ENCODE measurements around the gene NDUFS8. TPM values are rescaled to one million over a fixed set of nuclear protein-coding genes. Genes with fewer than 3 reads are reported as not detected.

The NDUFS8 gene
- 119 and 157 TPM in 2 replicates for polyA plus RNA-seq

GRCh38 chr11:68030318-68031143 lies at the start of gene NDUFS8:
NDUFS8 (plus strand) TSS chr11:68030681; CDS start chr11:68032152, 1,471 bp downstream.

GRCh38 chr11:68003846-68004550 lies 26.5 kb upstream of the NDUFS8 start, which contains the start of gene UNC93B1:
UNC93B1 (minus strand) TSS chr11:68004097; CDS start chr11:68004043, 54 bp downstream.

DNA sequence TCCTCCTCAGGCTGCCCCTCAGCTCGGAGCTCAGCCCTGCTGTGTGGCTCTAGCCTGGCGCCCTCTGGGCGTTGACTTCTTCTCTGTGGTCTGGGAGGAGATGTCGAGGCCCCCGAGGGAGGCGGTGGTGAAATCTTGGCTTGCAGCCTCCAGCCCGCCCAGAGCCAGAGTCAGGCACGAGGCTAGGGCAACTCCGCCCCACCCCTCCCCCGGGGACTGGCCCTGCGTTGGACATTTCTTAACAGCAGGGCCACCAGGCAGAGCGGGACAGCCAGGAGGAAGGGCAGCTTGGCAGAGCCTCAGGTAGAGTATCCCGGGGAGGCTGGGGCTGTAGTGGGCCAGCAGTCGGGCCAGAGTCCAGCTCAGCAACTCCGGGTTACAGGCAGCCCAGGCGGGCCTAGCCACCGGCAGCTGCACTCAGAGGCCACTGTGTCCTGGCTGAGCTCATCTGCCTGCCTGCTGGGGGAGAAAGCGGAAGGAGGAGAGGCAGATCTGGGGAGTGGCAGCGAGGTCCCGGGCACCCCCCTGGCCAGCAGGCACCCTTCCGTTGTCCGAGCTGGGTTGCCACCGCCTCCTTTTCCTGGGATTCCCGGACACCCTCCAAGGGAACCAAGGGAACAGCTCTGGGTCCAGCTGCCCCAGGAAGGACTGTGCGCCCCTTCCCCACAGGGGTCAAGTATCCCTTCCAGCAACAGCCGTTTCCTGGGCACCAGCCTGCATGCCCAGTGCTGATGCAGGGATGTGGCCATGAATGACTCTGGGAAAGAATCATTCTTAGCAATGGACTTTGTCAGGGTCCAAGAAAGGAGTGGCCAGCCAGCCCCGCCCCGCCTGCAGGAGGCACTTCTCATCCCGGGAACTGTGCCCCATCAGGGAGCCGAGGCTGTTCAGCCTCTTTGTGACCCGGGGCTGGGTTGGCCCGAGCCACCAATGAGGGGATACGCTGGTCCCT lies 20.1 kb upstream of the NDUFS8 start, which contains the start of gene ALDH3B1:
Gene ALDH3B1 (plus strand): TSS at position 238 of the 952 bp plus-strand sequence. CDS start 4,971 bp downstream, outside the sequence.

GRCh38 chr11:68038718-68039525 lies 8.4 kb downstream of the NDUFS8 start, which contains the start of gene TCIRG1:
TCIRG1 (plus strand) TSS chr11:68039025; CDS start chr11:68041272, 2,247 bp downstream.

Other genes with a start within 250 kb of the NDUFS8 start
- gene UNC93B1, start 26.6 kb upstream of the NDUFS8 start, polyA plus RNA-seq, result not detected in 2 replicates
- gene ALDH3B1, start 20.4 kb upstream of the NDUFS8 start, polyA plus RNA-seq, result 0.11 TPM in 1 of 2 replicates, not detected in the other
- gene TCIRG1, start 8.3 kb downstream of the NDUFS8 start, polyA plus RNA-seq, result 0.22 and 0.82 TPM in 2 replicates
- gene CHKA, start 90.7 kb downstream of the NDUFS8 start, polyA plus RNA-seq, result 12.0 and 18.5 TPM in 2 replicates
- 17.5 and 18.8 TPM in 2 replicates for gene KMT5B, start 182.6 kb downstream of the NDUFS8 start, polyA plus RNA-seq
- 1.7 and 3.5 TPM in 2 replicates for gene C11orf24, start 241.3 kb downstream of the NDUFS8 start, polyA plus RNA-seq

Data from Purkinje cell (primary cell).